Left lung (tissue), 10 donors: ENCODE data around the gene BHLHE41. TPM values are rescaled to one million over a fixed set of nuclear protein-coding genes. Genes with fewer than 3 reads are reported as not detected.
A peak's percentile ranks its signal among the peaks of the same experiment; 100 is the strongest.

Source experiments
- ATAC-seq: fragments of 200-7000 bp; cut with Tn5 transposase; one replicate; pipeline ENCODE4 v1.9.1; 2020; ENCODE audit warnings: moderate library complexity
- DNase-seq, 4 donors: peaks; one replicate each; pipeline ENCODE4 v3.0.0-alpha.2; 2013 to 2020
- H3K27ac ChIP-seq, 2 donors: fragments of 200-600 bp; sonication (generic) in 1 of 2; one replicate each; pipeline versions ENCODE4 v1.5.0 to v1.8.0; 2020 to 2021
- H3K27me3 ChIP-seq, 2 donors: fragments of 200-600 bp; sonication (generic) in 1 of 2; one replicate each; pipeline versions ENCODE4 v1.5.0 to v1.8.0; 2020 to 2021
- H3K36me3 ChIP-seq, 2 donors: fragments of 200-600 bp; sonication (generic) in 1 of 2; one replicate each; pipeline versions ENCODE4 v1.5.0 to v1.8.0; 2020 to 2021
- H3K4me1 ChIP-seq, 2 donors: fragments of 200-600 bp; one replicate each; pipeline ENCODE4 v1.8.0; 2021
- H3K4me3 ChIP-seq, 2 donors: fragments of 200-600 bp; sonication (generic) in 1 of 2; one replicate each; pipeline versions ENCODE4 v1.5.0 to v1.8.0; 2020 to 2021; ENCODE audit warnings: mild to moderate bottlenecking in 1 of 2
- H3K9me3 ChIP-seq, 2 donors: fragments of 200-600 bp; sonication (generic) in 1 of 2; one replicate each; pipeline versions ENCODE4 v1.5.0 to v1.8.0; 2020 to 2021
- intact Hi-C, 2 donors: fragments of 100-400 bp; cut with DNase I; formaldehyde crosslinking; loops; one replicate each; pipeline versions ENCODE4 v1.11.2 to v1.14.2; 2022
- polyA plus RNA-seq, 6 donors: library from polyadenylated mRNA; unstranded; fragments of 120-200 nt; gene quantifications; one replicate each; pipeline ENCODE4 v1.2.1, GENCODE V29; 2013; ENCODE audit not compliant: insufficient read length in 6 of 6
- total RNA-seq, 2 donors: library from RNA; stranded (reverse); fragmentation: NEBNext Ultra II Directional; extraction: Animal tissue kit (Norgen Biotek cat#: 25700); gene quantifications; one replicate each; pipeline ENCODE4 v1.2.1, GENCODE V29; 2021
- TF ChIP-seq, protein P1 (sequence below), 2 donors: fragments of 200-600 bp; sonication (generic) in 1 of 2; IDR thresholded peaks; one replicate each; pipeline versions ENCODE4 v1.5.0 to v1.8.0; 2021; ENCODE audit warnings: antibody characterized with exemption in 2 of 2
- donor health status: DM: no; HTN: yes; CAD: no.
- donor health status: DM: no; HTN: no; CAD: no.

The BHLHE41 gene
- total and polyA plus RNA-seq, 8 donors: 0.52 to 25.8 (median 0.97) TPM

GRCh38 chr12:26090836-26091510 lies 33.9 kb downstream of the BHLHE41 start:
- TF ChIP-seq, protein P1, sequence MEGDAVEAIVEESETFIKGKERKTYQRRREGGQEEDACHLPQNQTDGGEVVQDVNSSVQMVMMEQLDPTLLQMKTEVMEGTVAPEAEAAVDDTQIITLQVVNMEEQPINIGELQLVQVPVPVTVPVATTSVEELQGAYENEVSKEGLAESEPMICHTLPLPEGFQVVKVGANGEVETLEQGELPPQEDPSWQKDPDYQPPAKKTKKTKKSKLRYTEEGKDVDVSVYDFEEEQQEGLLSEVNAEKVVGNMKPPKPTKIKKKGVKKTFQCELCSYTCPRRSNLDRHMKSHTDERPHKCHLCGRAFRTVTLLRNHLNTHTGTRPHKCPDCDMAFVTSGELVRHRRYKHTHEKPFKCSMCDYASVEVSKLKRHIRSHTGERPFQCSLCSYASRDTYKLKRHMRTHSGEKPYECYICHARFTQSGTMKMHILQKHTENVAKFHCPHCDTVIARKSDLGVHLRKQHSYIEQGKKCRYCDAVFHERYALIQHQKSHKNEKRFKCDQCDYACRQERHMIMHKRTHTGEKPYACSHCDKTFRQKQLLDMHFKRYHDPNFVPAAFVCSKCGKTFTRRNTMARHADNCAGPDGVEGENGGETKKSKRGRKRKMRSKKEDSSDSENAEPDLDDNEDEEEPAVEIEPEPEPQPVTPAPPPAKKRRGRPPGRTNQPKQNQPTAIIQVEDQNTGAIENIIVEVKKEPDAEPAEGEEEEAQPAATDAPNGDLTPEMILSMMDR (IDR thresholded peaks at IDR 0.05): no peak
- ATAC-seq (peak; percentile 16), DNase-seq (no peak)
- Histone ChIP-seq H3K4me1 (no peaks in the 10 kb centered on the region), H3K27ac (no peak overlapping the region), H3K9me3 (no peaks in the 10 kb centered on the region), H3K4me3 (no peak overlapping the region), H3K36me3 (no peaks in the 10 kb centered on the region), H3K27me3 (no peaks in the 10 kb centered on the region)
- intact Hi-C loops: no loop called here

DNA sequence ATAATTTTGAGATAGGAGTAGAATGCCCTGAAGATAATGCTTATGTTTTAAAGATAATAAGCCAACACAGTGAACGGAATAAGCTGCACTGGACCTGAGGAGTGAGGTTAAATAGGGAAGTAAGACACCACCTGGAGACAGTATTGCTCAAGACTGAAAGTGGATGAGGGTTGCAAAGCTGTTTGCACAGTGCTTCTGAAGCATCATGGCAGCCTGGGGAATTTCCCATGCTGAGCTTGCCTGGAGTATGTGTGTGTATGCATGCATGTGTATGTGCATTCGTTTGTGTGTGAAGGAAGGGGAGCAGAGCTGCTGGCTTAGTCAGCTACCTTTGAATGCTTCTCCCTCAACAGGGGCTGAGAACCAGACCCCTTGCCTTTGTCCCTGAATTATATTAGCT lies 35.8 kb downstream of the BHLHE41 start:
- peak in 1 of 4 donors; percentile 27 for DNase-seq
- TF ChIP-seq, protein P1 (IDR thresholded peaks at IDR 0.05): no peak
- Histone ChIP-seq H3K27ac (no peak overlapping the region), H3K9me3 (no peaks in the 10 kb centered on the region), H3K27me3 (no peaks in the 10 kb centered on the region), H3K4me3 (no peak overlapping the region), H3K36me3 (no peaks in the 10 kb centered on the region), H3K4me1 (no peaks in the 10 kb centered on the region)
- intact Hi-C loops: no loop called here
- peak; percentile 94 for ATAC-seq

DNA sequence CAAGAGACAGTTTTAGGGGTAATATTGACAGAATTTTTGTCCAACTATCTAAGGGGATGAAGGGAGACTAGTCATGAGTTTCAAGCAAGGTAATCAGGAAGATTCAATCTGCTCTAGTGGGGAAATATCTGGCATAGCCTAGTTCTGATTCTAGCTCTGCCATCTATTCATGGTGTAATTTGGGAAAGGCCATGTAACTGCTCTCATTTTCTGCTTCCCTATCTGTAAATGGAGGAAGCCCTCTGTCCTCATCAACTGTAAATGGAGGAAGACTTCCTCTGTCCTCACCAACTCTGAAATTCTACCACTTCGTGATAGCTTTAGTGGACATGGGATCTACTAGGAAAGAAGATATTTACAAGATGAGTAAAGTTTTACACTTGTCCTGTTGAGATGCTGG lies 37.9 kb downstream of the BHLHE41 start:
- no peak for DNase-seq
- intact Hi-C loops: no loop called here
- Histone ChIP-seq H3K4me3 (no peak overlapping the region), H3K9me3 (peaks cover 0 to 5% of the 10 kb centered on the region in 2 donors), H3K27ac (no peak overlapping the region), H3K36me3 (no peaks in the 10 kb centered on the region), H3K4me1 (no peaks in the 10 kb centered on the region), H3K27me3 (no peaks in the 10 kb centered on the region)
- no peak for ATAC-seq
- TF ChIP-seq, protein P1 (IDR thresholded peaks at IDR 0.05): no peak

DNA sequence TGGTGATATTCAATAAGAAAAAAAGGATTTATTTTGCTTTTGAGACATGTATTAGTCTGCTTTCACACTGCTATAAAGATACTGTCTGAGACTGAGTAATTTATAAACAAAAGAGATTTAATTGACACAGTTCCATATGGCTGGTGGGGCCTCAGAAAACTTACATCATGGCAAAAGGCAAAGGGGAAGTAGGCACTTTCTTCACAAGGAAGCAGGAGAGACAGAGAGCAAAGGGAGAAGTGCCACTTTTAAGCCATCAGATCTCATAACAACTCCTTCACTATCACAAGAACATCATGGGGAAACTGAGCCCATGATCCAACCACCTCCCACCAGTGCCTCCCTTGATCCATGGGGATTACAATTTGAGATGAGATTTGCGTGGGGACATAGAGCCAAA lies 43.9 kb downstream of the BHLHE41 start:
- intact Hi-C loops: no loop called here
- DNase-seq (no peak), ATAC-seq (no peak)
- H3K27me3 ChIP-seq: no peaks in the 10 kb centered on the region
- TF ChIP-seq, protein P1 (IDR thresholded peaks at IDR 0.05): no peak
- no peak overlapping the region for H3K4me3 ChIP-seq
- H3K27ac ChIP-seq: no peak overlapping the region
- H3K36me3 ChIP-seq: no peaks in the 10 kb centered on the region
- no peaks in the 10 kb centered on the region for H3K4me1 ChIP-seq
- H3K9me3 ChIP-seq: peaks cover 0 to 6% of the 10 kb centered on the region in 2 donors

DNA sequence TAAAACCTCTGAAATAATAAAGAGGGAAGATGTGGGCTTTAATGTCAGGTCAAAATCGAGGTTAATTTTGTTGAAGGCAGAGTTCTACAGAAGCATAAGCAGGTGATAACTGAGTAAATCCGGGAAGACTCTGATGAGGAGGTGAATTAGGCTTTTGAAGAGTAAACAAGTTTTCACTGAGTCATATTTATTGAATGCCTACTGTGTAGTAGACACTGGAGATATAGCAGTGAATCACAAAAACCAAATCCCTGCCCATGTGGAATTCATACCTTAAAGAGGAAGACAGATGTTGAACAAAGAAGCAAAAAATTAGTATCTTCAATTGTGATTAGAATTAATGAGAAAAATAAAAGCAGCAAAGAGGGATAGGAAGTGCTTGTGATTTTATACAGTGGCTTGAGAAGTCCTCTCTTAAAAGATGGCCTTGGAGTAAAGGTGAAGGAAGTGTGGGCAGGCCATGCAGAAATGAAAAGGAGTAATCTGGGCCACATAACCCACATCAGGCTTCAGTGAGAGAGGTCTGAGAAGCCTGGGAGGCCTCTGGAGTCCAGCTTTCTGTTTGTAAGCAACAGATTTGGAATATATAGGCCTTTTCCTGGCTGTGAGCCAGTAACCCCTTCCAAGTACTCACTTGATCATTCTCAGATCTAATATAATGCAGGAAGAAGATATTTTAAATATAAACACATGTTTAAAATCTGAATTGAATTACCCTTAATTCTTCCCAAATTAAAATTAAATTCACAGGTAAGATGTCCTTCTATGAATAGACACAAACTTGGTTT lies 46.7 kb downstream of the BHLHE41 start:
- intact Hi-C loops: no loop called here
- Histone ChIP-seq H3K27ac (no peak overlapping the region), H3K9me3 (peaks cover 0 to 6% of the 10 kb centered on the region in 2 donors), H3K4me1 (no peaks in the 10 kb centered on the region), H3K27me3 (no peaks in the 10 kb centered on the region), H3K36me3 (no peaks in the 10 kb centered on the region), H3K4me3 (no peak overlapping the region)
- TF ChIP-seq, protein P1 (IDR thresholded peaks at IDR 0.05): no peak
- ATAC-seq (no peak), DNase-seq (peak in 1 of 4 donors; percentile 52)
